CD4-positive, alpha-beta memory T cell (primary cell): ENCODE results near the gene EID2B. TPM values are rescaled to one million over a fixed set of nuclear protein-coding genes. Genes with fewer than 3 reads are reported as not detected.

Experiments
- CTCF ChIA-PET: fragments of 350-600 bp; sonication (Branson Sonifier 250); formaldehyde crosslinking; loops from one replicate; lab custom pipeline; 2021; ENCODE audit warnings: inconsistent platforms; ENCODE audit not compliant: partially characterized antibody; lab: Charles Lee
- POLR2A ChIA-PET: fragments of 350-600 bp; sonication (Branson Sonifier 250); formaldehyde crosslinking; loops from one replicate; lab custom pipeline; 2021; ENCODE audit not compliant: partially characterized antibody; lab: Charles Lee
- DNase-seq, 5 donors: peaks; one replicate each; pipeline versions ENCODE4 v3.0.0 to v3.0.0-alpha.2; 2020 to 2022; ENCODE audit warnings: mixed read lengths in 1 of 5
- H3K27ac ChIP-seq: one replicate; pipeline ENCODE4 v1.7.0; 2013; ENCODE audit warnings: low read depth, low read length
- H3K27me3 ChIP-seq: 2 replicates; pipeline ENCODE4 v1.7.0; 2013; ENCODE audit warnings: mild to moderate bottlenecking, low read length, moderate library complexity; ENCODE audit not compliant: insufficient read depth
- H3K36me3 ChIP-seq: 2 replicates; pipeline ENCODE4 v1.7.0; 2013; ENCODE audit warnings: mild to moderate bottlenecking, low read length, moderate library complexity; ENCODE audit not compliant: insufficient read depth
- H3K4me1 ChIP-seq: 2 replicates; pipeline ENCODE4 v1.7.0; 2013; ENCODE audit warnings: mild to moderate bottlenecking, low read length, moderate library complexity; ENCODE audit not compliant: insufficient read depth
- H3K4me3 ChIP-seq, 2 donors: one replicate each; pipeline ENCODE4 v1.7.0; 2013; ENCODE audit warnings: low read length in 2 of 2, mild to moderate bottlenecking in 1 of 2
- H3K9me3 ChIP-seq, 2 donors: one replicate each; pipeline ENCODE4 v1.7.0; 2013; ENCODE audit warnings: low read length in 2 of 2, control low read depth in 1 of 2; ENCODE audit not compliant: control insufficient read depth in 1 of 2
- H3K27ac Mint-ChIP-seq, 7 donors: one replicate each; pipeline ENCODE4 v1.8.0; 2020 to 2021; ENCODE audit warnings: mixed read lengths in 7 of 7, mild to moderate bottlenecking in 6 of 7, inconsistent platforms in 3 of 7, moderate library complexity in 3 of 7
- H3K27me3 Mint-ChIP-seq, 2 donors: one replicate each; pipeline ENCODE4 v1.8.0; 2020 to 2021; ENCODE audit warnings: mixed read lengths in 2 of 2
- H3K36me3 Mint-ChIP-seq, 2 donors: one replicate each; pipeline ENCODE4 v1.8.0; 2020 to 2021; ENCODE audit warnings: mixed read lengths in 2 of 2, inconsistent platforms in 1 of 2, mild to moderate bottlenecking in 1 of 2
- H3K4me1 Mint-ChIP-seq, 4 donors: one replicate each; pipeline ENCODE4 v1.8.0; 2020 to 2021; ENCODE audit warnings: mixed read lengths in 4 of 4, mild to moderate bottlenecking in 1 of 4
- H3K4me3 Mint-ChIP-seq, 8 donors: one replicate each; pipeline ENCODE4 v1.8.0; 2020 to 2021; ENCODE audit warnings: mixed read lengths in 8 of 8, mild to moderate bottlenecking in 7 of 8, moderate library complexity in 6 of 8, inconsistent platforms in 3 of 8
- H3K9me3 Mint-ChIP-seq, 8 donors: one replicate each; pipeline ENCODE4 v1.8.0; 2020 to 2021; ENCODE audit warnings: mixed read lengths in 8 of 8, mild to moderate bottlenecking in 5 of 8, inconsistent platforms in 3 of 8, moderate library complexity in 1 of 8
- intact Hi-C: fragments of 100-400 bp; cut with micrococcal nuclease; formaldehyde crosslinking; loops from one replicate; pipeline ENCODE4 v1.15.1; 2023
- polyA plus RNA-seq, 2 donors: library from polyadenylated mRNA; unstranded; fragments of 300-500 nt; fragmentation: Illumina TruSeq; gene quantifications; one replicate each; pipeline ENCODE4 v1.2.3, GENCODE V29; 2021
- total RNA-seq, 2 experiments: library from RNA; stranded (reverse); gene quantifications; one replicate each; pipeline ENCODE4 v1.2.3, GENCODE V29; 2021

Gene EID2B
- total and polyA plus RNA-seq, 4 experiments from 2014 or later, result 6.1 to 8.8 (median 7.7) TPM

GRCh38 chr19:39520541-39521484 lies 11.8 kb downstream of the EID2B start:
- H3K27ac ChIP-seq, result no peak overlapping the region
- intact Hi-C loops, result no loop called here
- H3K4me1 Mint-ChIP-seq, result peaks cover 3 to 10% (median 6%) of the 10 kb centered on the region in 4 donors
- CTCF ChIA-PET, result interaction anchor here (0.7 to 1.5 kb wide), 2 partner anchors 12 to 13 kb away, joined by 3 read pairs; partner anchors contain the start of gene EID2B
- no peaks in the 10 kb centered on the region for H3K36me3 Mint-ChIP-seq
- H3K4me3 ChIP-seq, result no peak overlapping the region
- H3K27me3 Mint-ChIP-seq, result peaks cover 12 to 15% of the 10 kb centered on the region in 2 donors
- no peaks in the 10 kb centered on the region for H3K9me3 ChIP-seq
- H3K4me3 Mint-ChIP-seq, result no peak overlapping the region
- POLR2A ChIA-PET, result no interaction called here
- no peaks in the 10 kb centered on the region for H3K36me3 ChIP-seq
- no peak for DNase-seq
- H3K9me3 Mint-ChIP-seq, result peaks cover 0 to 2% (median 0%) of the 10 kb centered on the region in 8 donors
- H3K27ac Mint-ChIP-seq, result peak overlapping the region in 1 of 7 donors; percentile 18
- H3K4me1 ChIP-seq, result peaks cover 5% of the 10 kb centered on the region
- peaks cover 4% of the 10 kb centered on the region for H3K27me3 ChIP-seq

GRCh38 chr19:39518975-39519374 lies 13.7 kb downstream of the EID2B start:
- POLR2A ChIA-PET, result no interaction called here
- no peak overlapping the region for H3K4me3 Mint-ChIP-seq
- intact Hi-C loops, result no loop called here

GRCh38 chr19:39518458-39518857 lies 14.2 kb downstream of the EID2B start:
- H3K4me3 Mint-ChIP-seq, result no peak overlapping the region
- ChIA-PET CTCF (interaction anchor here (0.7 to 1.7 kb wide), 3 partner anchors 14 to 44 kb away, joined by 3 to 6 read pairs (median 4); partner anchors contain the start of genes DLL3 and EID2B), POLR2A (no interaction called here)
- peaks cover 0 to 2% (median 0%) of the 10 kb centered on the region in 8 donors for H3K9me3 Mint-ChIP-seq
- peaks cover 7 to 19% (median 13%) of the 10 kb centered on the region in 4 donors for H3K4me1 Mint-ChIP-seq
- no peaks in the 10 kb centered on the region for H3K9me3 ChIP-seq
- no peak overlapping the region for H3K4me3 ChIP-seq
- H3K36me3 ChIP-seq, result no peaks in the 10 kb centered on the region
- H3K27me3 ChIP-seq, result peaks cover 19% of the 10 kb centered on the region
- H3K4me1 ChIP-seq, result peaks cover 18% of the 10 kb centered on the region
- intact Hi-C loops, result no loop called here
- H3K27ac ChIP-seq, result no peak overlapping the region
- no peak for DNase-seq
- no peak overlapping the region for H3K27ac Mint-ChIP-seq
- H3K36me3 Mint-ChIP-seq, result no peaks in the 10 kb centered on the region
- peaks cover 26 to 28% of the 10 kb centered on the region in 2 donors for H3K27me3 Mint-ChIP-seq

More at GRCh38 chr19:39518975-39519374, 13.7 kb downstream of the EID2B start:
- CTCF ChIA-PET, result interaction anchor here (1.5 to 1.7 kb wide), 2 partner anchors 14 to 15 kb away, joined by 3 to 6 read pairs; partner anchors contain the start of gene EID2B
- H3K4me1 Mint-ChIP-seq, result peaks cover 7 to 19% (median 13%) of the 10 kb centered on the region in 4 donors
- no peaks in the 10 kb centered on the region for H3K36me3 Mint-ChIP-seq
- no peak for DNase-seq
- Histone ChIP-seq H3K4me1 (peaks cover 18% of the 10 kb centered on the region), H3K27ac (no peak overlapping the region), H3K4me3 (no peak overlapping the region), H3K9me3 (no peaks in the 10 kb centered on the region), H3K36me3 (no peaks in the 10 kb centered on the region), H3K27me3 (peaks cover 17% of the 10 kb centered on the region)
- H3K9me3 Mint-ChIP-seq, result peaks cover 0 to 2% (median 0%) of the 10 kb centered on the region in 8 donors
- H3K27ac Mint-ChIP-seq, result no peak overlapping the region
- H3K27me3 Mint-ChIP-seq, result peaks cover 24 to 25% of the 10 kb centered on the region in 2 donors

GRCh38 chr19:39517432-39517831 lies 15.2 kb downstream of the EID2B start:
- Mint-ChIP-seq H3K27me3 (peaks cover 32% of the 10 kb centered on the region in 2 donors), H3K27ac (no peak overlapping the region), H3K36me3 (no peaks in the 10 kb centered on the region), H3K4me1 (peaks cover 7 to 19% (median 13%) of the 10 kb centered on the region in 4 donors), H3K4me3 (no peak overlapping the region), H3K9me3 (peaks cover 0 to 2% (median 0%) of the 10 kb centered on the region in 8 donors)
- ChIA-PET POLR2A (no interaction called here), CTCF (interaction anchor here (1.1 to 1.7 kb wide), 2 partner anchors 15 to 43 kb away, joined by 3 to 6 read pairs; partner anchors contain the start of gene EID2B)
- DNase-seq, result no peak
- Histone ChIP-seq H3K4me3 (no peak overlapping the region), H3K4me1 (peaks cover 18% of the 10 kb centered on the region), H3K9me3 (no peaks in the 10 kb centered on the region), H3K27me3 (peaks cover 19% of the 10 kb centered on the region), H3K36me3 (no peaks in the 10 kb centered on the region), H3K27ac (no peak overlapping the region)
- intact Hi-C loops, result no loop called here

GRCh38 chr19:39516270-39516669 lies 16.4 kb downstream of the EID2B start:
- Histone ChIP-seq H3K36me3 (no peaks in the 10 kb centered on the region), H3K27ac (no peak overlapping the region), H3K4me3 (no peak overlapping the region), H3K9me3 (no peaks in the 10 kb centered on the region), H3K4me1 (peaks cover 18% of the 10 kb centered on the region), H3K27me3 (peaks cover 19% of the 10 kb centered on the region)
- POLR2A ChIA-PET, result no interaction called here
- intact Hi-C loops, result no loop called here
- DNase-seq, result no peak
- Mint-ChIP-seq H3K27ac (no peak overlapping the region), H3K4me1 (peaks cover 7 to 19% (median 13%) of the 10 kb centered on the region in 4 donors), H3K27me3 (peaks cover 34 to 38% of the 10 kb centered on the region in 2 donors), H3K9me3 (peaks cover 0 to 2% (median 0%) of the 10 kb centered on the region in 8 donors), H3K4me3 (peak overlapping the region; percentile 13 to 75 (median 52)), H3K36me3 (no peaks in the 10 kb centered on the region)
- CTCF ChIA-PET, result interaction anchor here (1.1 to 1.6 kb wide), 2 partner anchors 16 to 42 kb away, joined by 4 to 5 read pairs; partner anchors contain the start of gene EID2B

- H3K9me3 ChIP-seq, result no peaks in the 10 kb centered on the region
- no peak overlapping the region for H3K27ac ChIP-seq
- peaks cover 18% of the 10 kb centered on the region for H3K4me1 ChIP-seq
- H3K27me3 ChIP-seq, result peaks cover 19% of the 10 kb centered on the region
- ChIA-PET CTCF (interaction anchor here (1.1 to 1.6 kb wide), 2 partner anchors 17 to 41 kb away, joined by 4 to 5 read pairs; partner anchors contain the start of gene EID2B), POLR2A (no interaction called here)
- intact Hi-C loops, result no loop called here
- Mint-ChIP-seq H3K4me3 (peak overlapping the region; percentile 13 to 86 (median 67)), H3K27ac (no peak overlapping the region), H3K4me1 (peaks cover 7 to 19% (median 13%) of the 10 kb centered on the region in 4 donors), H3K27me3 (peaks cover 34 to 38% of the 10 kb centered on the region in 2 donors), H3K9me3 (peaks cover 0 to 2% (median 0%) of the 10 kb centered on the region in 8 donors), H3K36me3 (no peaks in the 10 kb centered on the region)
- peak in 1 of 5 donors; percentile 5 for DNase-seq
- no peaks in the 10 kb centered on the region for H3K36me3 ChIP-seq
- peak overlapping the region in 1 of 2 donors; percentile 35 for H3K4me3 ChIP-seq
These were observed 17.0 kb downstream of the EID2B start for GRCh38 chr19:39515551-39516191.
